Activated naive CD8-positive, alpha-beta T cell treated with anti-CD3 and anti-CD28 coated beads, Interleukin-2, amount 10 ng/mL, durations not matched to agents 7 days and 5 days (primary cell): ENCODE results near the gene UPF2. TPM values are rescaled to one million over a fixed set of nuclear protein-coding genes. Genes with fewer than 3 reads are reported as not detected.
"Not testable (repeated sequence)": the region's sequence is repeated elsewhere in the genome, so short reads cannot be mapped to it uniquely, and the experiment has no call there.

Experiments used
- ATAC-seq: fragments of 150-1000 bp; cut with Tn5 transposase; one replicate; pipeline ENCODE4 v1.10.0; 2021; ENCODE audit warnings: low read depth, moderate library complexity
- POLR2A ChIA-PET: fragments of 350-600 bp; sonication (Branson Sonifier 250); formaldehyde crosslinking; loops from one replicate; lab custom pipeline; 2021; ENCODE audit warnings: antibody characterized with exemption; lab: Charles Lee
- DNase-seq: peaks from one replicate; pipeline ENCODE4 v3.0.0; 2021
- H3K27ac Mint-ChIP-seq: one replicate; pipeline ENCODE4 v1.8.0; 2022; ENCODE audit warnings: mild to moderate bottlenecking, mixed read lengths
- H3K27me3 Mint-ChIP-seq: one replicate; pipeline ENCODE4 v1.8.0; 2022; ENCODE audit warnings: mild to moderate bottlenecking, moderate library complexity, mixed read lengths
- H3K36me3 Mint-ChIP-seq: one replicate; pipeline ENCODE4 v1.8.0; 2021; ENCODE audit warnings: mild to moderate bottlenecking, mixed read lengths
- H3K4me1 Mint-ChIP-seq: one replicate; pipeline ENCODE4 v1.8.0; 2021; ENCODE audit warnings: mixed read lengths
- H3K4me3 Mint-ChIP-seq: one replicate; pipeline ENCODE4 v1.8.0; 2022; ENCODE audit warnings: mild to moderate bottlenecking, moderate library complexity, mixed read lengths
- H3K9me3 Mint-ChIP-seq: one replicate; pipeline ENCODE4 v1.8.0; 2021; ENCODE audit warnings: mixed read lengths
- total RNA-seq, 2 experiments: library from RNA; stranded (reverse); gene quantifications; one replicate each; pipeline ENCODE4 v1.2.3, GENCODE V29; 2021

UPF2 gene, protein sequence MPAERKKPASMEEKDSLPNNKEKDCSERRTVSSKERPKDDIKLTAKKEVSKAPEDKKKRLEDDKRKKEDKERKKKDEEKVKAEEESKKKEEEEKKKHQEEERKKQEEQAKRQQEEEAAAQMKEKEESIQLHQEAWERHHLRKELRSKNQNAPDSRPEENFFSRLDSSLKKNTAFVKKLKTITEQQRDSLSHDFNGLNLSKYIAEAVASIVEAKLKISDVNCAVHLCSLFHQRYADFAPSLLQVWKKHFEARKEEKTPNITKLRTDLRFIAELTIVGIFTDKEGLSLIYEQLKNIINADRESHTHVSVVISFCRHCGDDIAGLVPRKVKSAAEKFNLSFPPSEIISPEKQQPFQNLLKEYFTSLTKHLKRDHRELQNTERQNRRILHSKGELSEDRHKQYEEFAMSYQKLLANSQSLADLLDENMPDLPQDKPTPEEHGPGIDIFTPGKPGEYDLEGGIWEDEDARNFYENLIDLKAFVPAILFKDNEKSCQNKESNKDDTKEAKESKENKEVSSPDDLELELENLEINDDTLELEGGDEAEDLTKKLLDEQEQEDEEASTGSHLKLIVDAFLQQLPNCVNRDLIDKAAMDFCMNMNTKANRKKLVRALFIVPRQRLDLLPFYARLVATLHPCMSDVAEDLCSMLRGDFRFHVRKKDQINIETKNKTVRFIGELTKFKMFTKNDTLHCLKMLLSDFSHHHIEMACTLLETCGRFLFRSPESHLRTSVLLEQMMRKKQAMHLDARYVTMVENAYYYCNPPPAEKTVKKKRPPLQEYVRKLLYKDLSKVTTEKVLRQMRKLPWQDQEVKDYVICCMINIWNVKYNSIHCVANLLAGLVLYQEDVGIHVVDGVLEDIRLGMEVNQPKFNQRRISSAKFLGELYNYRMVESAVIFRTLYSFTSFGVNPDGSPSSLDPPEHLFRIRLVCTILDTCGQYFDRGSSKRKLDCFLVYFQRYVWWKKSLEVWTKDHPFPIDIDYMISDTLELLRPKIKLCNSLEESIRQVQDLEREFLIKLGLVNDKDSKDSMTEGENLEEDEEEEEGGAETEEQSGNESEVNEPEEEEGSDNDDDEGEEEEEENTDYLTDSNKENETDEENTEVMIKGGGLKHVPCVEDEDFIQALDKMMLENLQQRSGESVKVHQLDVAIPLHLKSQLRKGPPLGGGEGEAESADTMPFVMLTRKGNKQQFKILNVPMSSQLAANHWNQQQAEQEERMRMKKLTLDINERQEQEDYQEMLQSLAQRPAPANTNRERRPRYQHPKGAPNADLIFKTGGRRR
- total RNA-seq = 10 to 100 TPM; 30.4 to 31.0 TPM

DNA sequence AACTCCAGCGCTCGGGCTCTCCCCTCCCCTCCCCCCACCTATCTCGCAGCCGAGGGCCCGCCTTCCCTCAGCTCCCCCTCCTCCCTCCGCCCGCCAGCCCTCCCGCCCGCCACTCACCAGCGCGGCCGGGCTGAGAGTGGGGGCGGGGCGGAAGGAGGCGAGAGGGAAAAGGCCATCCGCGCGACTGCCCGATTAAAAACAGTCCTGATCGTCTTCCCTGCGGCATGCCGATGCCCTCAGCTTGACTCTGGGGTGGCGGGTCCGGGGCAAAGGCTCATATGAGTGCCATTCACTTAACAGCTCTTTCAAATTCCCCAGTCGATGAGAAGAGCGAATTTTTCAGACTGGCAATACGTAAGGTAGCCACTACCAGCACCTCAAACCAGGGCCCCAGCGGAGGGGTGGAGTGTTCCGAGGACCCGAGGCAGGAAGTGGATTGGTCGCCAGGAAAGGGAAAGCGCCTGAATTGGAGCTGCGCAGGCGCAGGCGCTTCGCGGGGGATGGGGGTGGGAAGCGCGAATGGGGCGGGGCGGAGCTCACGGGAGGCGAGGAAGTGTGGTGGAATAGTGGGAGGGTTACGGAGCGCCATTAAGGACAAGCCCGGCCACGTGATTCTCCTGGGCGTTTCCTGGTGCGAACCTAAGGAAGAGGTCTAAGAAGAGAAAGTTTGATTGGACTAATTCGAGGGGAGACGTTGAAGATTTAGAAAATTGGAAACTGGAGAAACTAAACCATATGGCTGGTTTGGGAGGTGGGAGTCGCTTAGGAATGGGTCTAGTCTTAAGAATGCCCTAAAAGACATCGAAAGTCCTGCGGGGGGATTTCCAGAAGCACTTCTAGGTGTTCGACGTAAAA is at the start of gene UPF2:
TSS of gene UPF2 (minus strand) at position 13 of the 855 bp plus-strand sequence. CDS start 7,386 bp downstream, outside the sequence.
- peak; percentile 88 for ATAC-seq
- POLR2A ChIA-PET = interaction anchor here (0.6 to 2.6 kb wide), 10 partner anchors 10 to 1256 kb away, joined by 3 to 20 read pairs (median 5); partner anchors contain the start of genes CDC123, DHTKD1 and NUDT5
- peaks cover 25% of the 10 kb centered on the region for H3K4me1 Mint-ChIP-seq
- H3K4me3 Mint-ChIP-seq = peak within 1 kb of the TSS; percentile 95
- peak; percentile 95 for DNase-seq
- peaks cover 8% of the 10 kb centered on the region for H3K27me3 Mint-ChIP-seq
- peaks cover 9% of the 10 kb centered on the region for H3K36me3 Mint-ChIP-seq
- H3K27ac Mint-ChIP-seq = peak within 1 kb of the TSS; percentile 100
- no peaks in the 10 kb centered on the region for H3K9me3 Mint-ChIP-seq

DNA sequence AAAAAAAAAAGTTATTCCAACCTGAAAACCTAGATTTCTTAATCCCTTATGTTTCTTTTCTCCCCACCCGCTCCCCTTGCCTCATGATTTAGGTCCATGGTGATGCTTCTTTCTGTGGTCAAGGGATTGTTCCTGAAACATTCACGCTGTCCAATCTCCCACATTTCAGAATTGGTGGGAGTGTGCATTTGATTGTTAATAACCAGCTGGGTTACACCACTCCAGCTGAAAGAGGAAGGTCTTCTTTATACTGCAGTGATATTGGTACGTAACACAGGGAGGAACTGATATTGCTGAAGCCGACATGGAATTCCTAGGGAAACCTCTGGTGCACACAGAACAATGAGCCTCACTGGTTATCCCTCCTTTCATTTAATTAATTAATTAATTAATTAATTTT is 48.8 kb upstream of the UPF2 start:
- POLR2A ChIA-PET = no interaction called here

DNA sequence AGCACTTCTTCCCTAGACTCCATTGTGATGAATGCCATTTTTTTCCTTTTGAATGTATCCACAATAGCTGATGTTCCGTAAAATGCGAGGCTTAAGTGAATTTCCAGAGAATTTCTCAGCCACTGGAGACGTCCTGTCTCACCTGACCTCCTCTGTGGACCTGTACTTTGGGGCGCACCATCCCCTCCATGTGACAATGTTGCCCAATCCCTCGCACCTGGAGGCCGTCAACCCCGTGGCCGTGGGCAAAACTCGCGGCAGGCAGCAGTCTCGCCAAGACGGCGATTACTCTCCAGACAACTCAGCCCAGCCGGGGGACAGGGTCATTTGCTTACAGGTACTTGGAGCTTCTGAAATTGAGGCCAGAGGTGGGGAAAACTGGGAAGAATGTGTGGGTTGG is 46.3 kb upstream of the UPF2 start:
- ATAC-seq (no peak), DNase-seq (no peak)
- no peaks in the 10 kb centered on the region for H3K27me3 Mint-ChIP-seq
- peaks cover 1% of the 10 kb centered on the region for H3K9me3 Mint-ChIP-seq
- POLR2A ChIA-PET = no interaction called here
- no peak overlapping the region for H3K27ac Mint-ChIP-seq
- peaks cover 38% of the 10 kb centered on the region for H3K36me3 Mint-ChIP-seq
- H3K4me3 Mint-ChIP-seq = no peak overlapping the region
- peaks cover 2% of the 10 kb centered on the region for H3K4me1 Mint-ChIP-seq

More for the DNA sequence above, 48.8 kb upstream of the UPF2 start:
- DNase-seq (no peak), ATAC-seq (no peak)
- Mint-ChIP-seq H3K27ac (no peak overlapping the region), H3K9me3 (peaks cover 1% of the 10 kb centered on the region), H3K27me3 (no peaks in the 10 kb centered on the region), H3K4me3 (no peak overlapping the region), H3K4me1 (peaks cover 2% of the 10 kb centered on the region), H3K36me3 (peaks cover 40% of the 10 kb centered on the region)

DNA sequence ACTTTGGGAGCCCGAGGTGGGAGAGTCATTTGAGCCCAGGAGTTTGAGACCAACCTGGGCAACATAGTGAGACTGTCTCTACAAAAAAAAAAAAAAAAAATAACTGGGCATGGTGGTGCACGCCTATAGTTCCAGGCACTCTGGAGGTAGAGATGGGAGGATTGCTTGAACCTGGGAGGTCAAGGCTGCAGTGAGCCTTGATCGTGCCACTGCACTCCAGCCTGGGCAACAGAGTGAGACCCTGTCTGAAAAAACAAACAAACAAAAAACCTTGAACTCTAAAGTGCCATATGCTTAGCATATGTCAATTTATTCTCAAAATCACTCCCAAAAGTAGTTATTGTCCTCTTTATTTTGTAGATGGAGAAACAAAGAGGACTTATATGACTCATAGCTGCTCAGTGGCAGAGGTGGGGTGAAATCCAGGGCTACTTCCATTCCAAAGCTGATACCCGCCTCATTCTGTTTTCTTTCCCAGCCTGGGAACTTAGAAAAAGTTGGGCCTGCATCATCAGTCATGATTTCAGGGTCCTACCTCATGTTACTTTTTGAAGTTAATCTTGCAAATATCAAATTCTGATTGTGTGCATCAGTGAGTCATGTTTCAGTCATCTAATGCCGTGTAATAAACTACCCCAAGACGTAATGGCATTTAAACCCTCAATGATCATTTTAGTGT is 39.4 kb upstream of the UPF2 start:
- H3K36me3 Mint-ChIP-seq = peaks cover 11% of the 10 kb centered on the region
- no peaks in the 10 kb centered on the region for H3K27me3 Mint-ChIP-seq
- no peak overlapping the region for H3K4me3 Mint-ChIP-seq
- H3K9me3 Mint-ChIP-seq = no peaks in the 10 kb centered on the region
- no peak for ATAC-seq
- POLR2A ChIA-PET = no interaction called here
- peaks cover 2% of the 10 kb centered on the region for H3K4me1 Mint-ChIP-seq
- no peak overlapping the region for H3K27ac Mint-ChIP-seq
- no peak for DNase-seq

DNA sequence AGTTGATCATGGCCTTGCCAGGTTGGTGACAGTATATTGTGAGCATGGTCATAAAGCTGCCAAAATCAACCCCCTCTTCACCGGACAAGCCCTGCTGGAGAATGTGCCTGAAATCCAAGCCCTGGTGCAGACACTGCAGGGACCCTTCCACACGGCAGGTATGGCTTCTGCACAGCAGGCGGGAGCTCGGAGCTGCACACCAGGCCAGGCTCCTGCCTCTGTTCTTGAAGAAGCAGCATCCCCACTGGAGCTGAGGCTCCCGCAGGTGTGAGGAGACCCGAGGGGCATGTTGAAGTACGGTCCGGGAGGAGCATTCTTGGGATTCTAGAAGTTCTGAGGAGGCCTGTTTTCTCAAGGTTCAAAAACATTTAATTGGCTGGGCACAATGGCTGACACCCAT is 38.9 kb upstream of the UPF2 start:
- H3K9me3 Mint-ChIP-seq = no peaks in the 10 kb centered on the region
- peaks cover 2% of the 10 kb centered on the region for H3K4me1 Mint-ChIP-seq
- no peak overlapping the region for H3K27ac Mint-ChIP-seq
- H3K27me3 Mint-ChIP-seq = no peaks in the 10 kb centered on the region
- H3K4me3 Mint-ChIP-seq = no peak overlapping the region
- ATAC-seq (no peak), DNase-seq (no peak)
- POLR2A ChIA-PET = no interaction called here
- H3K36me3 Mint-ChIP-seq = peaks cover 8% of the 10 kb centered on the region

DNA sequence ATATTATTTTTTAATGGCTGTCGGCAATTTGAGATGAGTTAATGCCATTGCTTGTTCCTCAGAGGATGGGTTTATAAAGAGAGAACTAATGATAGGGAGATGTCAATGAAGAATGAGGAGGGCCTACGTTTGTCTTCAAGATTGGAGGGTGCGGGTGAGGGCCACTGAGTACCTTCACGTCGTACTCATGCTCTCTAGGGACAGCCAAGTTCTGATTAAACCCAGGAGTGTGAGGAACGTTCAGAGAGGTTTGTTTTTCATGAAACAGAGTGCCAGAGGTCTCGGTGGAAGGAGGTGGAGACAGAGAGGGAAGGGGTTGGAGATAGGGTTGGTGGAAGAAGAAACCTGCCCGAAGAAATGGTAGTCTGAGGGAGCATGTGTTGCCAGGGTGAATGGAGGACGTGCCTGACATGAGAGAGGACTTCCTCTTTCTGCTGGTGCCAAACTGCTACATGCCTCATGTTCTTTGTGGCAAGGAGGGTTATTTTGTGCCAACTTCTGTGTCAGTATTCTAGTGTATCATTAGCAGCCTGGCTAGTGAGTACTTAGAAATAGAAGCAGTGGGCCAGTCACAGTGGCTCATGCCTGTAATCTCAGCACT is 35.1 kb upstream of the UPF2 start:
- Mint-ChIP-seq H3K27ac (peak overlapping the region; percentile 1), H3K4me3 (no peak overlapping the region), H3K27me3 (no peaks in the 10 kb centered on the region), H3K36me3 (peaks cover 3% of the 10 kb centered on the region), H3K4me1 (peaks cover 4% of the 10 kb centered on the region), H3K9me3 (no peaks in the 10 kb centered on the region)
- ATAC-seq (no peak), DNase-seq (no peak)
- POLR2A ChIA-PET = no interaction called here

DNA sequence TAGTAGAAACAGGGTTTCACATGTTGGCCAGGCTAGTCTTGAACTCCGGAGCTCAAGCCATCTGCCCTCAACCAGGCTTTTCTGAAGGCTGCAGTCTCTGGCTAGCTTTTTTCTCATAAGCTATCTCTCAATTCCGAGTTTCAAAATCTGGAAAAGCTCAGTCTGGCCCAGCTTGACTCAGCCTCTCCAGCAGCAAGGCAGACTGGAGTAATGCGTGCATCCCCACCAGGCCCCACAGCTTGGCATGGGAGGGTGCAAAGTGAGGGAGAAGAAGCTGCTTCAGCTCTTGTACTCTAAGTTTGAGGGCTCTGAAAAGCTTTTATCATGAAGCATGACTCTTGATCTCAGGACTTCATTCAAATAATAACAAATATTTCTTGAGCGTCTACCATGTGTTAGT is 30.9 kb upstream of the UPF2 start:
- ATAC-seq (no peak), DNase-seq (no peak)
- Mint-ChIP-seq H3K36me3 (peaks cover 3% of the 10 kb centered on the region), H3K4me3 (no peak overlapping the region), H3K4me1 (peaks cover 13% of the 10 kb centered on the region), H3K9me3 (no peaks in the 10 kb centered on the region), H3K27me3 (no peaks in the 10 kb centered on the region), H3K27ac (no peak overlapping the region)
- POLR2A ChIA-PET = no interaction called here

DNA sequence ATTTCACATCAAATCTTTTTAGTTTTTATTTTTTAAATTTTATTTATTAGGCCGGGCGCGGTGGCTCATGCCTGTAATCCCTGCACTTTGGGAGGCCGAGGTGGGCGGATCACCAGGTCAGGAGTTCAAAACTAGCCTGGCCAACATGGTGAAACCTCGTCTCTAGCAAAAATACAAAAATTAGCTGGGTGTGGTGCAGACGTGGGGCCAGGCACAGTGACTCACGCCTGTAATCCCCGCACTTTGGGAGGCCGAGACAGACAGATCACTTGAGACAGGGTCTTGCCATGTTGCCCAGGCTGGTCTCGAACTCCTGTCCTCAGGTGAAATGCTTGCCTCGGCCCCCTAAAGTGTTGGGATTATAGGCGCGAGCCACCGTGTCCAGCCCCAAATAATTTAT is 28.8 kb upstream of the UPF2 start:
- not testable (repeated sequence) for H3K27me3 Mint-ChIP-seq, H3K9me3 Mint-ChIP-seq, ATAC-seq, H3K36me3 Mint-ChIP-seq, DNase-seq, H3K4me3 Mint-ChIP-seq, H3K27ac Mint-ChIP-seq
- H3K4me1 Mint-ChIP-seq = peaks cover 14% of the 10 kb centered on the region
- POLR2A ChIA-PET = interaction anchor here (0.6 kb wide), 1 partner anchor 17 kb away, joined by 3 read pairs; no protein-coding TSS in a partner anchor

DNA sequence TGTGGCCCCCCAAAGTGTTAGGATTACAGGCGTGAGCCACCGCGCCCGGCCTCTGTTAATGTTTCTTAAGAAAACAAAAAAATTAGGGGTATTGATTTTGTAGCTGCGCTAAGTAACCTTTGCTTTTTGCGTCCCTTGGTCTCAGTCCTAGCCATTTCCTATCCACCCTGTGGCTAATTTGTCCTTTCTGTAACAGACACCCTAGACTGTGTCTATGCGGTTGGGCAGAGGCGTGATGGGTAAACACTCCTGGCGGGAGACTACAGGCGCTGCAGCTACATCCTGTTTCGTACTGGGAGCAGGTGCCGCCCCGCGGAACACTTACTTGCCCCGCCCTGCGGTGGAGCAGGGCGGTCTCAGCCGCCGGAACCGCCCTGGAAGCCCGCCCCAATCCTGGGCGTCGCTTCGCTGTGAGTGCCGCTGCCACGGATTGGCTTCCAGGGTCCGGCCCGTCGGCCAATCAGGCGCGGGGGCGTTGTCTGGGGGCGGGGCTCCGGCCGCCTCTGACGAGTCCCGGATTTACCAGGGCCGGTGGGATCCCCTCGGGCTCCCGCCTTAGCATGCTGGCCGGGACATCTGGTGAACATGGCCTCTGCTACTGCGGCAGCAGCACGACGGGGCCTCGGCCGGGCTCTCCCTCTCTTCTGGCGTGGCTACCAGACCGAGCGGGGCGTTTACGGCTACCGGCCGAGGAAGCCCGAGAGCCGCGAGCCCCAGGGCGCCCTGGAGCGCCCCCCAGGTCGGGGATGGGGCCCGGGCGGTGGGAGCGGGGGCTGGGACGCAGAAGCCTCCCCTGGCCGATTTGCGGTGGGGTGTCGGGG is 26.1 kb upstream of the UPF2 start, which contains the start of gene DHTKD1:
TSS of gene DHTKD1 (plus strand) at position 506 of the 821 bp plus-strand sequence. CDS start at position 586, 80 bp downstream.
- H3K4me3 Mint-ChIP-seq = peak within 1 kb of the TSS; percentile 83
- ATAC-seq (peak; percentile 97), DNase-seq (peak; percentile 99)
- H3K36me3 Mint-ChIP-seq = no peaks in the 10 kb centered on the region
- H3K27me3 Mint-ChIP-seq = peaks cover 4% of the 10 kb centered on the region
- POLR2A ChIA-PET = interaction anchor here (0.8 to 1.5 kb wide), 4 partner anchors 26 to 127 kb away, joined by 3 to 9 read pairs (median 5); partner anchors contain the start of genes CDC123, NUDT5 and UPF2
- peak within 1 kb of the TSS; percentile 86 for H3K27ac Mint-ChIP-seq
- H3K9me3 Mint-ChIP-seq = no peaks in the 10 kb centered on the region
- peaks cover 12% of the 10 kb centered on the region for H3K4me1 Mint-ChIP-seq

DNA sequence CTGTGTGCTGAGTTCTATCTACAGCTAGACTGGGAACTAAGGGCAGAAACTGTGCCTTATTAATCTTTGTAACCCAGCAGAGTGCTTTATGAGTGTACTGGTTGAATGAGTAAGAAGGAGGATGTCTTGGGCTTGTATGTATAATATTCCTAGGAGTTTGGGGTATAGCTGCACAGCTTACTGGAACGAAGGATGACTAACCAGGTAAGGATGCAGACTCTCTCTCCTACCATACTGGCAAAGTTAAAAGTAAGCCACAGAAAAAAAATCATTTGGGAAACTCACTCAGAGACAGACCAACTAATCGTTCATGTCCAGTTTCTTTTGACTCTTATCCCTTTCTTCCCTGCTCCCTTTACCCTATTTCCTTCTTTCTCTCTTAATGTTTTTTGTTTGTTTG is 24.7 kb upstream of the UPF2 start:
- no peak overlapping the region for H3K27ac Mint-ChIP-seq
- H3K27me3 Mint-ChIP-seq = peaks cover 4% of the 10 kb centered on the region
- DNase-seq (no peak), ATAC-seq (no peak)
- no peaks in the 10 kb centered on the region for H3K9me3 Mint-ChIP-seq
- POLR2A ChIA-PET = no interaction called here
- peaks cover 12% of the 10 kb centered on the region for H3K4me1 Mint-ChIP-seq
- no peak overlapping the region for H3K4me3 Mint-ChIP-seq
- H3K36me3 Mint-ChIP-seq = no peaks in the 10 kb centered on the region

DNA sequence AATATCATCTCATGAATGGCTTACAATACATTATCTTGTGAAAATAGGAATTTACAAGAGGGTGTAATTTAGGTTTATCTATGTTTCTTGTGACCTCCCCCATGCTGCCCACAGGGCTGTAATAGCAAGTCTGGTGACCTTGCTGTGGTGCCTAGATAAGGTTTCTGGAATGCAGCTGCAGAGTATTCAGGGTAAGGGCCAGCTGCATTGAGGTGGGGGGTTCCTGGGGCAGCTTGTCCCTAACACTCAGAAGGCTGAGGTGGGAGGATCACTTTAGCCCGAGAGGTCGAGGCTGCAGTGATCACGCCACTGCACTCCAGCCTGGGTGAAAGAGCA is 20.8 kb upstream of the UPF2 start:
- H3K4me3 Mint-ChIP-seq = no peak overlapping the region
- ATAC-seq = no peak
- no peak for DNase-seq
- H3K36me3 Mint-ChIP-seq = no peaks in the 10 kb centered on the region
- POLR2A ChIA-PET = interaction anchor here (1.3 kb wide), 1 partner anchor 20 kb away, joined by 7 read pairs; no protein-coding TSS in a partner anchor
- H3K27ac Mint-ChIP-seq = no peak overlapping the region
- H3K9me3 Mint-ChIP-seq = no peaks in the 10 kb centered on the region
- H3K27me3 Mint-ChIP-seq = peaks cover 4% of the 10 kb centered on the region
- peaks cover 3% of the 10 kb centered on the region for H3K4me1 Mint-ChIP-seq
